DOHH2 (cell line): ENCODE data around the gene CD34.

ENCODE experiments used
- H3F3A ChIP-seq: fragments of 200-600 bp; sonication (generic), shearing (Covaris generic); 2 replicates; pipeline ENCODE4 v1.6.0; 2016; ENCODE audit warnings: antibody characterized with exemption, mild to moderate bottlenecking; ENCODE audit not compliant: control insufficient read depth, insufficient read depth
- H3K27ac ChIP-seq: fragments of 200-600 bp; sonication (generic); 2 replicates; pipeline ENCODE4 v1.5.1; 2014; ENCODE audit warnings: low read depth, mild to moderate bottlenecking, low read length, moderate library complexity
- H3K27me3 ChIP-seq: fragments of 200-600 bp; sonication (generic); 2 replicates; pipeline ENCODE4 v1.6.1; 2014; ENCODE audit warnings: mild to moderate bottlenecking, low read length, mixed read lengths; ENCODE audit not compliant: control insufficient read depth
- H3K36me3 ChIP-seq: fragments of 200-600 bp; sonication (generic); 2 replicates; pipeline ENCODE4 v1.6.1; 2014; ENCODE audit warnings: mild to moderate bottlenecking, low read length, moderate library complexity, mixed read lengths; ENCODE audit not compliant: control insufficient read depth
- H3K4me1 ChIP-seq: fragments of 200-600 bp; sonication (generic); 2 replicates; pipeline ENCODE4 v1.6.1; 2014; ENCODE audit warnings: mild to moderate bottlenecking, low read length, mixed read lengths; ENCODE audit not compliant: control insufficient read depth
- H3K4me2 ChIP-seq: fragments of 200-600 bp; sonication (generic); 2 replicates; pipeline ENCODE4 v1.6.0; 2014; ENCODE audit warnings: mild to moderate bottlenecking, low read length, moderate library complexity
- H3K4me3 ChIP-seq: fragments of 200-600 bp; sonication (generic); 2 replicates; pipeline ENCODE4 v1.5.1; 2014; ENCODE audit warnings: mild to moderate bottlenecking, low read length, mixed read lengths
- H3K79me2 ChIP-seq: fragments of 200-600 bp; sonication (generic); 2 replicates; pipeline ENCODE4 v1.6.1; 2014; ENCODE audit warnings: mild to moderate bottlenecking, low read length, mixed read lengths; ENCODE audit not compliant: control insufficient read depth
- H3K9me2 ChIP-seq: fragments of 200-600 bp; sonication (generic); replicated peaks from 2 replicates; pipeline ENCODE4 v1.6.1; 2014; ENCODE audit warnings: mild to moderate bottlenecking, low read length, mixed read lengths; ENCODE audit not compliant: control insufficient read depth
- H3K9me3 ChIP-seq: fragments of 200-600 bp; sonication (generic); 2 replicates; pipeline ENCODE4 v1.6.1; 2014; ENCODE audit warnings: antibody characterized with exemption, low read length, mixed read lengths; ENCODE audit not compliant: control insufficient read depth, insufficient read depth
- H4K20me1 ChIP-seq: fragments of 200-600 bp; sonication (generic); 2 replicates; pipeline ENCODE4 v1.6.0; 2014; ENCODE audit warnings: low read depth, mild to moderate bottlenecking, antibody characterized with exemption, low read length, moderate library complexity; ENCODE audit not compliant: control insufficient read depth, insufficient read depth
- EZH2phosphoT487 ChIP-seq: fragments of 200-600 bp; sonication (generic); IDR thresholded peaks from 2 replicates; pipeline ENCODE4 v1.6.1; 2017; ENCODE audit warnings: borderline replicate concordance, mild to moderate bottlenecking, antibody characterized with exemption, low read length, moderate library complexity, mixed read lengths
- TF ChIP-seq, protein P1 (sequence below): fragments of 200-600 bp; sonication (generic); IDR thresholded peaks from one replicate; pipeline ENCODE4 v1.5.1; 2014; ENCODE audit warnings: antibody characterized with exemption, mild to moderate bottlenecking, low read depth, low read length; ENCODE audit not compliant: poor library complexity, severe bottlenecking

The CD34 gene

DNA sequence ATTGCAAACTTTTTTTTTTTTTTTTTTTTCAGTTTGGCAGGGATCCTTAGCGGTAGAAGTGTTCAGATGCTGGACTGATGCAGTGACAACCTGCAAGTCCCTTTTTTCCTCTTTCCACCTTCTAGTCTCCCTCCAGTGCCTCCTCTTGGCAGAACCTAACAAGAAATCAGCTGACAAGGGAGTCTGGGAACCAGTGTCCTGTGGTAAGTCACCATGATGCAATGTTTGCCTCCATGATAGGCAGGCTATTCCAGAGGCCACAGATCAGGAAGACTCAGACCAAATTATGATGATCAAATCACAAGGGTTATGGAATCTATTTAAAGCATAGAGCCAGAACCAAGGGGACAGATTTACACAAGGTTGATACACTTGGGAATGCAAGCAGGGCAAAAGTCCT, 3.0 kb upstream of the CD34 start:
- no peaks in the 10 kb centered on the region for H3K36me3 ChIP-seq
- no peak overlapping the region for H3K27ac ChIP-seq
- no peaks in the 10 kb centered on the region for H3K4me1 ChIP-seq
- H4K20me1 ChIP-seq = no peaks in the 10 kb centered on the region
- H3F3A ChIP-seq = no peaks in the 10 kb centered on the region
- no peak for TF ChIP-seq EZH2phosphoT487
- TF ChIP-seq, protein P1, sequence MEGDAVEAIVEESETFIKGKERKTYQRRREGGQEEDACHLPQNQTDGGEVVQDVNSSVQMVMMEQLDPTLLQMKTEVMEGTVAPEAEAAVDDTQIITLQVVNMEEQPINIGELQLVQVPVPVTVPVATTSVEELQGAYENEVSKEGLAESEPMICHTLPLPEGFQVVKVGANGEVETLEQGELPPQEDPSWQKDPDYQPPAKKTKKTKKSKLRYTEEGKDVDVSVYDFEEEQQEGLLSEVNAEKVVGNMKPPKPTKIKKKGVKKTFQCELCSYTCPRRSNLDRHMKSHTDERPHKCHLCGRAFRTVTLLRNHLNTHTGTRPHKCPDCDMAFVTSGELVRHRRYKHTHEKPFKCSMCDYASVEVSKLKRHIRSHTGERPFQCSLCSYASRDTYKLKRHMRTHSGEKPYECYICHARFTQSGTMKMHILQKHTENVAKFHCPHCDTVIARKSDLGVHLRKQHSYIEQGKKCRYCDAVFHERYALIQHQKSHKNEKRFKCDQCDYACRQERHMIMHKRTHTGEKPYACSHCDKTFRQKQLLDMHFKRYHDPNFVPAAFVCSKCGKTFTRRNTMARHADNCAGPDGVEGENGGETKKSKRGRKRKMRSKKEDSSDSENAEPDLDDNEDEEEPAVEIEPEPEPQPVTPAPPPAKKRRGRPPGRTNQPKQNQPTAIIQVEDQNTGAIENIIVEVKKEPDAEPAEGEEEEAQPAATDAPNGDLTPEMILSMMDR = no peak
- no peak overlapping the region for H3K4me3 ChIP-seq
- no peak overlapping the region for H3K4me2 ChIP-seq
- no peaks in the 10 kb centered on the region for H3K79me2 ChIP-seq
- H3K9me2 ChIP-seq = no peaks in the 10 kb centered on the region
- H3K9me3 ChIP-seq = no peaks in the 10 kb centered on the region
- H3K27me3 ChIP-seq = peaks cover 43% of the 10 kb centered on the region

DNA sequence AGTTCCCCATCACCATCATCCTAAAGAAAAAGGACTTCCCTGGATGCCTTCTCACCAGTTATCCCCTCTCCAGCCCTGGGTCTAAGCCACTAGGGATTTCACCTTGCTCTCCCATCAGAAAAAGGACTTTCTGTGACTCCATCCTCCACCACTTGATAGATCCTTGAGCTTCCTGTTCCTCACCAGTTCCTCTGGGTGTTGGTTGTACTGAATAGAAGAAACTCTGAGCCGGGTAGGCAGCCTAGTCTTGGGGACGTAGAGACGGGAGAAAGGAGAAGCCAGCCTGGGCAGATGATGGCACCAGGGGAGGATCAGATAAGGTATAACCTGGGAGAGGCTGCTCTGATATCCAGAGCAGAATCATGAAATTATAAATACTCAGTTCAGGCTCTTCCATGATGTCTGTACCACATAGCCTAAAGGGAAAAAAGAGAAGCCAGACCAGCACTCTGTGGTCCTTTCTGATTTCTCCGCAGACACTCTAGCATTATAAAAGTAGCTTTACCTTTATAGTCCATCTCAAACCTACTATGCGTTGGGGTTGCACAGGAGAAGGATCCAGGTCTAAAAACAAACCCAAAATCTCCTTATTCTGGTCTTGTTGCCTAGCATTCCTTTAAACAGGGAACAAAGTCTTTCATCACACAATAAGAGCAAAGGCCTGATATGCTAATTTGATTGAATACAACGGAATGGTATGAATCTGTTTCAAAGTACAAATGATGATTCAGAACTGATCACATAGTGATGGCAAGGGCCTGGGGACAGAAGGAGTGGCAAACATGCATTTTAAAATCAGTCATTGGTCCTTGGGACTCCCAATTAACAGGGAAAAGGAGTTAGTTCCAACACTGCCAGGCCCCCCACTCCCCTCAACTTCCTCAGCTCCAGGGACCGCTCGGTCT, 1.2 kb upstream of the CD34 start:
- no peak for TF ChIP-seq EZH2phosphoT487
- TF ChIP-seq, protein P1 = no peak
- Histone ChIP-seq H3K36me3 (no peaks in the 10 kb centered on the region), H3K79me2 (no peaks in the 10 kb centered on the region), H4K20me1 (no peaks in the 10 kb centered on the region), H3K9me3 (no peaks in the 10 kb centered on the region), H3K9me2 (no peaks in the 10 kb centered on the region), H3K4me3 (no peak overlapping the region), H3K27ac (no peak overlapping the region), H3K4me1 (no peaks in the 10 kb centered on the region), H3K4me2 (no peak overlapping the region), H3K27me3 (peaks cover 48% of the 10 kb centered on the region), H3F3A (no peaks in the 10 kb centered on the region)

DNA sequence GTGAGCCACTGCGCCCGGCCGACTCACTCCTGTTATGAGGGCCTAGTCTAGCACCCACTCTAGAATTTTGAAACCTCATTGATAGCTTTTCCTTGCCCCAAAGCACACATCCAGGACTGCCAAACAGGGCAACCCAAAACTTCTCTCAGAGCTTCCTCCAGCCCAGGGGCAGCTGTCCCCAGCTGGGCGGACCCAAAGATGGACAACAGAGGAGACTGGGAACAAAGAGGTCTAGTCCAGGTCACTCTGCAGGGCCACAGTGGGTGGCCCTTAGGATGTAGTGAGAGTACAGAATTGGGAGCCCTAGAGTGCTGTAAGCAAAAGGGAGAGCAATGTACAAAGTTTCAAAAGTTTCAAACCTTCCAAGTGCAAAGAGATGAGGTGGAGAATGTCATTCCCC, 1.2 kb downstream of the CD34 start:
- Histone ChIP-seq H3K27ac (no peak overlapping the region), H3K36me3 (no peaks in the 10 kb centered on the region), H3K9me3 (no peaks in the 10 kb centered on the region), H3K9me2 (no peaks in the 10 kb centered on the region), H3K27me3 (peaks cover 48% of the 10 kb centered on the region), H3K4me2 (no peak overlapping the region), H3K4me1 (no peaks in the 10 kb centered on the region), H4K20me1 (no peaks in the 10 kb centered on the region), H3K4me3 (no peak overlapping the region), H3K79me2 (no peaks in the 10 kb centered on the region), H3F3A (no peaks in the 10 kb centered on the region)
- TF ChIP-seq EZH2phosphoT487 = no peak
- TF ChIP-seq, protein P1 = no peak
